Left forelimb (tissue), 1 donor: Measurements from ENCODE around the gene CLEC7A.
A peak's percentile ranks its signal among the peaks of the same experiment; 100 is the strongest.

Source experiments
- DNase-seq: peaks from one replicate; pipeline ENCODE4 v3.0.0-alpha.2; 2018; ENCODE audit warnings: low spot score

Gene CLEC7A

GRCh38 chr12:10130042-10130441 lies at the start of gene CLEC7A:
Gene CLEC7A (minus strand): TSS chr12:10130199. CDS start chr12:10130082, 117 bp downstream.
- DNase-seq, result no peak

DNA sequence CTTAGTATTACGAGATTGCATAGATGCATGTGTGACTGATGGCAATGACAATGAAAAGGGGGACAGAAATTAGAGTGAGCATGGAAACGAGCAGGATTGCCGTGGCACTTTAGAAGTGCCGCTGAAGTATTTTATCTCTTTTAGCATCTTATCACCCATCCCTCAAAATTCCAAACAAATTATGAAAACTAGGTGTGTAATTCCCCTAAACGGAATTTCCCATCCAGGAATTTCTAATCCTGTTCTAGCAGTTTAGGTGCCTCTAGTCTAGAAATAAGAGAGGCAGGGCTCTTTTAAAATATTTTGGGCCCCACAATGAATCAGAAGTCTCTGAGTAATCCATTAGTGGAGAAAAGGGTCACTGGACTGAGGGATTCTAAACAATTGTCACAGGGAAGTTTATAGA lies 49.8 kb upstream of the CLEC7A start:
- DNase-seq, result no peak

- no peak for DNase-seq
Observed at GRCh38 chr12:10178821-10179220, 48.8 kb upstream of the CLEC7A start, which contains the start of gene TMEM52B. Gene TMEM52B (plus strand): TSS chr12:10179032. CDS start chr12:10179575, 543 bp downstream.

DNA sequence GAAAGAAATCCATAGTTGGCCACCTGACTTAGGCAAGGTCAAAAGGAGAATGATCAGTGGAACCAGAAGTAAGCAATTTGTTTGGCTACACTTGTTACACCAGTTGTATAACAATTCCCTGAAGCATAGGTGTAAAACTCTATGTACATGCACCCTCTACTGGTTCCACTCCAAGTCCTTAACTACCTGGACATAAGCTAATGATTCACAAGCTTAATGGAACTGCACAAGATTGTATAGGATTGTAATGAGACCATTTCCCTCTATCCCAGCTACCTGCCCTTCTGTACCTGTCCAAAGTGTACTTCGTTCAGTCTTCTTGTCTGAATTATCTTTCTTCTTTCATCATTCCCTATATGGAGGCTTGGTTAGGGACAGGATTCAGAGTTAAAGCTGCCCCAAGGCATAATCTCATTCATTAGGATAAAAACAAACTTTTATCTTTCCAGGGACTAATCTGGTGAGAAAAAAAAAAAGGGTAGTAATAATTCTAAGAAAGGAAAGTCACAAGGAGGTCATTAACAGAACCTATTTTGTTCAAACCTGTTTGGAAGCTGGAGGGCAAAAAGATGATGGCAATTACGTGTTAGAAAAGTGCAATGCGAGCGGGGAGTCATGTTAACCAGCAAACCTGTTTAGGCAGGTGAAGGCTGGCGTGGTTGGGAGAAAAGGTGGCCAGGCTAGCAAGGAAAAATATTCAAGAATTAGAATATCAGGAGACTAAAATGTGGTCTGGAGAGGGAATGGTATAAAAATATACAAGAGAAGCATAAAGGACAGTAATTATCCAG lies 46.0 kb upstream of the CLEC7A start:
- DNase-seq, result no peak

GRCh38 chr12:10174986-10175614 lies 45.1 kb upstream of the CLEC7A start:
- DNase-seq, result no peak

DNA sequence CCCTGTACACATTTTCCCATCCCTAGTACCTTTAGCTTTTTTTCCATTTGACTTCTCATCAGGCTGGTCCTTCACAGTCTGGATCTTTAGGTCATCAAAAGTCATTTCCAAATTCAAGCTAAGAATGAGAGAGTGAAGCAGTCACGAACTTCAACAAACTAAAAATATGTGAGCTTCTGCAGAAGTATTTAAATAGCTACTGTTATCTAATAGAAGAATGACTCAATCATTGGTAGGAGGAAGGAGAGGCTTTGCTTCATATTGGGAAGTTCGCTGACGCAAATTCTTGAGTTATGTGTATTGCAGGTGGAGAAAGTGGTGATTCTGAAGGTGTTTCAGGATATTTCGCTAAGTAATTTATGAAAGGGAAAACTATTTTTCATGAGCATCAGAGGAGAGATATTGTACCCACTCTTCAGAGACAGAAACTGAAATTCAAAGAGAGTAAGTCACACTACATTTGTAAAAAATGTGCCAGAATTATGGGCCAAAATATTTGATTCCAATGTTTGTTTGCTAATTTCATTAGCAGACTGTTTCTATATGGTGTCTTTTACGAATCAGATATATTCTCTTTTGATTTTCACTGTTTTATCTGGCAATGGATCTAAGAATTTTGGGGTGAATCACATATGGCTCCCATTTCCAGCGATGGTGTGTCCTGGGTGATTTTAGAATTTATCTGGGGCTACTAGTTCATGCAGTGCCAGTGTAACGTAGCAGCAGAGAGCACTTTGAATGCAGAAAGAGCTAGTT lies 42.2 kb upstream of the CLEC7A start, which contains the start of gene OLR1:
OLR1 (minus strand) TSS at position 160 of the 756 bp plus-strand sequence; CDS start at position 105, 55 bp downstream.
- no peak for DNase-seq

- no peak for DNase-seq
Observed at GRCh38 chr12:10170216-10170615, 40.2 kb upstream of the CLEC7A start.

DNA sequence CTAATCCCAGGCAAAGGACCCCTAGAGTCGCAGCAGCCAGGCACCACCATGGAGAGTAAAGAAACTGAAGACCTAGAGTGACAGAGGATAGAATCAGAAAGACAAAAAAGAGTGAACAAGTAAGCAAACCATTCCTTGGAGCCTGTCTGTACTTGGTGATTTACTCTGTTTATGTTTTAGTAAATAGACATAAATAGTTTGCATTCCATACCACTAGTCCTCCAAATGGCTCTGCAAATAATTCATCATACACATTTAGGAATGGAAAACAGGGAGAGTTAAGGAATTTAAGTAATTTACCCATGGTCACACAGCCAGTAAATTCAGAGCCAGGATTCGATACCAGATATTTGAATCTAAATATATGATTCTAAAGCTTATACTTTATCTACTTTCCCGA lies 39.1 kb upstream of the CLEC7A start:
- no peak for DNase-seq

- no peak for DNase-seq
Observed at GRCh38 chr12:10167599-10167998, 37.6 kb upstream of the CLEC7A start.

- no peak for DNase-seq
Observed at GRCh38 chr12:10165421-10165820, 35.4 kb upstream of the CLEC7A start.

- no peak for DNase-seq
Observed at GRCh38 chr12:10163084-10163483, 33.1 kb upstream of the CLEC7A start.

- no peak for DNase-seq
Observed at GRCh38 chr12:10160617-10161385, 30.8 kb upstream of the CLEC7A start.

DNA sequence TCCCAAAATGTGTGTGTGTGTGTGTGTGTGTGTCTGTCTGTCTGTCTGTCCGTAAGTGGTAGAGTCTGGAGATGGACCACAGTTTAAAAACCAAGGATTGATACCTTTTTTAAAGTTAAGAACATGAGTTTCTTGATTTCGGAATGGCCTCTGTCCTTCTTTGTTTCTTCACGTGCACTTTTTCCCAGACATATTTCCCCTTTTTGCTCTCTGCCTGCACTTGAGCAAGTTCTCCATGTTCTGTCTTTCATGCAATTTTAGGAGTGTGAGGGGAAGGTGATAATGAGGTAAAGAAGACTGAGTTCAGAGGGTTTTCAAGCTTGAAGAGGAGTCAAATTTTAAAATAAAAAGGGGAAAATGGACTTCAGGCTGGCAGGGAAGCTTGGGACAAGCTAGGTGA lies 29.3 kb upstream of the CLEC7A start:
- DNase-seq, result no peak

DNA sequence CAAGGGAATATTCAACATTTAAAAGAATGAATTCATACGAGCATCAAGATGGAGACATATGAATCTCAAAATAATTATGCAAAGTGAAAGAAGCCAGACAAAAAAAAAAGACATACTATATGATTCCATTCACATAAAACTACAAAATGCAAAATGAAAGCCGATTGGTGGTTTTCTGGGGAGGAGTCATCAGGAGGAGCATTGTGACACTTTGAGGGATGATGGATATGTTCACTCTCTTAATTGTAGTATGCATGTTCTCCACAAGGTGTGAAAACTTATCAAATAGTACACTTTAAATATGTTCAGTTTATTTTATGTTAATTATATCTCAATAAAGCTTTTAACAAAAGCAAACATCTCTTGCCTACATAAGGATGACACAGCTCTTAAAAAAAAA lies 28.4 kb upstream of the CLEC7A start:
- DNase-seq, result no peak

GRCh38 chr12:10155966-10156365 lies 26.0 kb upstream of the CLEC7A start:
- DNase-seq, result no peak

DNA sequence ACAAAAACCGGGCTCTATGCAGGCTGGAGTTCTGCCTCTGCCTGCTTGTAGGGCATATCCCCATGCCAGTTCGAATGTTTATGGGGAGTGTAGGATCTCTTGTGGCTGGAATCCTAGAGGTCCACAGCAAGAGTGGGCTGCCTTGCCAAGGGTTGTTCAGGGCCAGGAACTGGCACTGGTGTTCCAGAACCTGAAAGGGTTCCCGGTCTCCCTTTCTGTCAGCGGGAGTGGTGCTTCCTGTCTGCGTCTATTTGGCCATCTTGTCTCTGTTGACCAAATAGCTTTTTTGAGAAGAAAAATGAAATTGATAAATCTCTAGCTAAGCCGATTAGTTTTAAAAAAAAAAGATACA lies 24.1 kb upstream of the CLEC7A start:
- DNase-seq, result no peak

DNA sequence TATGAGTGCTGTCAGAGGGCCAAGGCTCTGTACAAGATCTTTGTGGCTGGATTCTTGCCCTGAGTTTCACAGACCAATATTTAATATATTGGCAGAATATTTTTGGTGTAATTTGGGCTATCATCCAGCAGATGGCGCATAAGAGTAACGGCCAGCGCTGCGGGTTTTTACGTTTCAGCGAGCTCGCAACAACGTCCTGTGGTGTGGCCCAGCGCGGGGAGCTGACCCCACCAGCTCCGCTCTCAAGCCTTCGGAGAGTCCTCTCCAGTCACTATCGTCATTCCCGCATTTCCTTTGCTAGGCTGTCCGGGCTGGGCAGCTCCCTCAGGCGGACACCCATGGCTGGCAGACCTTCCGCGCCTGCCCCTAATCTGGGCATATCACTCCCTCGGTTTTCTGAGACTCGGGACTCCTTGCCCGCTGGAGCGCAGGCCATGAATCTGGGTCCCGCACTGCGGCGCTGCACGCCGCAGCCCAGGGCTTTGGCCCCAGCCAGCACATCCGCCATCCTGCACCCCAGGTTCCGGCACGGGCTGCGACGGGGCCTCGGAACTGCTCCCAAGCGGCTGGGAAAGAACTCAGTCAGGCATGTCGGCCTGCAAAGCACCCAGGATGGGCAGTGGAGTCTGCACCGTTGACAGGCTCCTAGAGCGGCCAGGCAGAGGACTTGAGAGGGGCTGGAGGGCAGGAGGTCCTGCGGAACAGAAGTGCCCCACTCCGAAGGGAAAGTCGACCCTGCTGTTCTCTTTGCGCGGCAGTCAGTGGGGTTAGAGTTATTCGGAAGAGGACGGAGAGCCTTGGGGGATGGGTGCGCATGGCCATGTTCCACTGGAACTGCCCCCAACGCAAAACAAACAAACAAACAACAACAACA lies 23.5 kb upstream of the CLEC7A start:
- peak; percentile 82 for DNase-seq

DNA sequence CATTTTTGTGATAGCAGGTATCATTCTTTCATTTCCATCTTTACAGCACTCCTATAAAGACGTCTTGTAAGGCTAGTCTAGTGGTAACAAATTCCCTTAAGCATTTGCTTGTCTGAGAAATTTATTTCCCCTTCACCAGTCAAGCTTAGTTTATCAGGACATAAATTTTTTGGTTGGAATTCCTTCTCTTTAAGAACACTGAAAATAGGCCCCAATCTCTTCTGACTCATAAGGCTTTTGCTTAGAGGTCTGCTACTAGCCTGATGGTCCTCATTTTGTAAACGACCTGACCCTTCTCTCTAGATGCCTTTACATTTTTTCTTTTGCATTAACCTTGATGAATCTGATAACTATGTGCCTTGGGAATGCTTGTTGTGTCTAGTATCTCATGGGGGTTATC lies 21.6 kb upstream of the CLEC7A start:
- no peak for DNase-seq

- DNase-seq, result no peak
Observed at GRCh38 chr12:10147714-10148403, 17.9 kb upstream of the CLEC7A start.

DNA sequence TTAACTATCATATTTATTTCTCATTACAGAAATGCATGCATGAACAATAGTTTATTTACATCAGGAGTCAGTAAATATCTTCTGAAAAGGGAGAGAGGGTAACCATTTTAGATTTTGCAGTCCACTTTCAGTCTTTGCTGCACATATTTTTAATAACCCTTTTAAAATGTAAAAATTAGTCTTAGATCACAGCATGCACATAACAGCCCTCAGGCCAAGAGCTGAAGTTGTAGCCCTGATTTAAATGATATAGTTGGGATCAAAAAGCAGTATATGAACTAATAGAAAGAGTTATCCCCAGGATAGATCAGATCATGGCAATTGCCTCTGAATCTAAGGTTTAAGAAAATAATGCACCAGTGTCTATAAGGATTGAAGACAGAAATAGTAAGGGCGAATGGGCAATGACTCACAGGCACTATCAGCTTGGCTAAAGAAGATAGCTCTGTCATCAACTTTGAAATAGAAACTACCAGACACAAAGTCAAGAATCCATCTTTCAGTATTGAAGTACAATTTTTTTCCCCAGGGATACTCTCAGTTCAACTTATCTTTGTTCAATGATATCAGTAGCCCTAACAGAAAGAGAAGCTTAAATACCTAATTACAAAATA lies 13.1 kb upstream of the CLEC7A start:
- no peak for DNase-seq
